Measurements from ENCODE around the gene RMND5B.
"Not testable (repeated sequence)": the region's sequence is repeated elsewhere in the genome, so short reads cannot be mapped to it uniquely, and the experiment has no call there.

RMND5B gene

DNA sequence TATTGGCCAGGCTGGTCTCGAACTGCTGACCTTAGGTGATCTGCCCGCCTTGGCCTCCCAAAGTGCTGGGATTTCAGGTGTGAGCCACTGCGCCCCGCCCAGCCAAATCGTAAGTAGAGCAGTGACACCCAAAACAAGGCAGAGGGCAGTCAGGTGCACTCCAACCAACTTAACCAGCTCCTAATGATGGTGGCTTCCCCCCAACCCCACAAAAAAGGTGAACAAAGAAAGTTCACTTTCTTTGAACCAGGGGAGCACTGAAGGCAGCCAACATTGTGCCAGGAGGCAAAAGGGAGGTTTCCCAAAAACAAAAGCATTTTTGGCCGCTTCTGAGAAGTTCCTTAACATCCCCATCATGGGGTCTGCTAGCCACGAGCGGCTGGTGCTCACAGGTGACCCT is 46.8 kb downstream of the RMND5B start:
- DNase-seq = no peak

DNA sequence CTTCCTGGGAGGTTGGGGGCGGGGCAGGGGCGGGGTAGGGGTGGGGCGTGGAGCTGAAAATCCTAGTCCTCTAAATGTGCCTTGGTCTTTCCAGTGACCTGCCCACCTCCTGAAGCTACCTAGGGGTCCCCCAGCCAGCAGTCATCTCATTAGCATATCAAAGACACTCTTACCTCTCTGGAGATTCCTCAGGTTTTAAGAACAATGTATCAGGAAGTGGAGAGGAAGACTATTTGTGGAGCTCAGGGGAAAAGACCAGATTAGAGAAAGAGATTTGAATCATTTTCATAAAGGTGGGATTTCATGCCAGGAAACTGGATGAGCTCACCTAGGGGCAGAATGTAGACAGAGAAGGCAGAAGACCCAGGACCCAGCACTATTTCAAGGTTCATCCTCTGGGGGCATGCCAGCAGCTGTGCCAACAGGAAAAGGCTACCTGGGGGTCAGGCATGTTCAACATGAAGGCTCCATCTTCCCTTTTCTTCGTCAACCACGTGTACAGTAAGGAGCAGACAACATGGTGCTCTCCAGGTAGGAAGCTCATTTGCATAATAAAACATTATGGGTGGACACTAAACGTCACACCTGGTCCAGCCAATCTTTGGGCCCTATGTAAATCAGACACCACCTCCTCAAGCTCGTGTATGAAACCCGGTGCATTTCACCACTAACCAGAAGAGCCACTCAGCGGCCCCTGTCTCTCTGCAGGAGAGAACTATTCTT is 49.5 kb downstream of the RMND5B start:
- no peak for DNase-seq

DNA sequence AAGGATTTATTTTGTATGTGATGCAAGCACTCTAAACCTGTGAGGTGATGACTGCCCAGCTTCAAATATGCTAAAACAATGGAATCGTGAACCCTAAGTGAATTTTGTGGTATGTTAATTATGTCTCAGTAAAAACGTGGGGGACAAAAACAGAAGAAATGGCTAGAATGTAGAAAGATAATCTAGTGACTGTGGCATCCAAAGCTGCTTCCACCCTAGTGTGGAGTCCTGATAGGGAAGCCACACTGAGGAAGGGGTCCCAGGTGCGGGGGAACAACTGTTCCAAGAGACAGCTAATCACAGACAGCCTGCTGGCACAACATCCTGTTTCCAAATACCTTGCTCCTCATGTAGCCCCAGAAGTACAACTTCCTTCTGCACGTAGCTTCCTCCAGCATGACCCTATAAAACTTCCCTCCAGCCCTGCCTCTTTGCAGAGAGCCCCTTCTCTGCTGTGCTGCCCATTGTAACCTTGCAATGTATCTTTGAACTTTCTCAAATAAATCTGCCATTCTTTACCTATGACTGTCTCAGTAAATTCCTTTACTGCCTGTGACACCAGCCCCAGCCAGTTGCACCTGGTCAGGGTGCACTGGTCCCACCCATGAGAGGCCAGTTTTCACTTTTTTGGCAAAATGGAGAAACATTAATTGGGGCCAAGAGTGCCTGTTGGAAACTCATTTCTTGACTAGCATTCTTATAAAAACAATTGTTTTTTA is 51.5 kb downstream of the RMND5B start:
- DNase-seq = no peak

DNA sequence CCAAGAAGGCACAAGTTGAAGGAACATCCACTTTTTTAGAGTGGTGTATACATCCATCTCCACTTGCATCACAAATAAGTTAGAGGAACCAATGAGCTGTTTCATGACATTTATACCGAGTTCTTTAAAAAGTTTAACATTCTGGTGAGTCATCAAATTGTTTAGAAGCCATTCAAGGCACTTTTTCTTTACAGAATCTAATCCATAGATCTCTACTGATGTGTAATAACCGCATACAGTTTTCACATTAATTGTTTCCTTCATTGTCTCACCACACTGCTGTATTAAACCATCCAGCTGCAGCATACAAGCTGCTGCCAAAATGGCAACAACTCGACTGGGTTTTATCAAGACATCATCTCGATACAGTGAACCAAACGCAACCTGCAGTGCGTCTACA is 55.6 kb downstream of the RMND5B start:
- no peak for DNase-seq

DNA sequence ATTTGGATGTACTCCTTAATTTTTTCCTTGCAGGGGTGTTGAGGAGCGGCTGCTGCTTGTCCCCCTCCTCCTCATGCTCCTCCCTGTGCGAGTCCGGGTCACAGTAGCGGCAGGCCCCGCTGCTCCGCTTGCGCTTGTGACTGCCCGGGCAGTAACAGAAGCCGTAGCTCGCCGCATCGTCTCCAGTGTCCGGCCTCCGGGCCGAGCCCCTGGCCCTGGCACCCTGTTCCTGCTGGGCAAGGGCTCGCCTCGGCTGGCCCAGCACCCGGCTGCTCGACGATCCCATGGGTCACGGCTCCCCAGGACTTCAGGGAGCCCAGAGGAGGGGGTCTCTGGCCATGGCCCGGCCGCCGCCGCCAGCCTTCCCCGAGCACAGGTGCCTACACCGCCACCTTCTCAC is 56.2 kb downstream of the RMND5B start, which contains the start of gene GMCL2:
Gene GMCL2 (minus strand): TSS at position 358 of the 400 bp plus-strand sequence. CDS start 72 bp downstream, at position 286.
- no peak for DNase-seq

DNA sequence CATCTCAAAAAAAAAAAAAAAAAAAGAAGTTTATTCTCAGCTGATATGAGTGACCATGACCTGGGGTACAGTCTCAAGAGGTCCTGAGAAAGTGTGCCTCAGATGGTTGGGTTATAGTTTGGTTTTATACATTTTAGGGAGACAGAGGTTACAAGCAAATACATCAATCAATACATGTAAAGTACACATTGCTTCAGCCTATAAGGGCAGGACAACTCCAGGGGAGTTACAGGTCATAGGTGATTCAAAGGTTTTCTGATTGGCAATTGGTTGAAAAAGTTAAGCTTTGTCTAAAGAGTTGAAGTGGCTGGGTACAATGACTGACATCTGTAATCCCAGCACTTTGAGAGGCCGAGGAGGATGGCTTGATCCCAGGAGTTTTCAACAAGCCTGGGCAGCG is 58.6 kb downstream of the RMND5B start:
- no peak for DNase-seq

DNA sequence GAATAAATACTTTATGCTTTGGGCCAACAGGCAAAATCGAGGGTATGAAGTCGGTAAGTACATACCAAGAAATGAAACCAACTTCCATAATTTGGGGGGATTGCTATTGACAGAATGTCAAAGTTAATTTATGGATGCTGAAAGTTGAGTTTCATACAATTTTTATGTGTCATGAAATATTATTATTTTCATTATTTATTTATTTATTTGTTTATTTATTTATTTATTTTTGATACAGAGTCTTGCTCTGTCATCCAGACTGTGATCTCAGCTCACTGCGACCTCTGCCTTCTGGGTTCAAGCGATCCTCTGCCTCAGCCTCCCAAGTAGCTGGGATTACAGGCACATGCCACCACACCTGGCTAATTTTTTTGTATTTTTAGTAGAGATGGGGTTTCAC is 60.8 kb downstream of the RMND5B start:
- DNase-seq = no peak

DNA sequence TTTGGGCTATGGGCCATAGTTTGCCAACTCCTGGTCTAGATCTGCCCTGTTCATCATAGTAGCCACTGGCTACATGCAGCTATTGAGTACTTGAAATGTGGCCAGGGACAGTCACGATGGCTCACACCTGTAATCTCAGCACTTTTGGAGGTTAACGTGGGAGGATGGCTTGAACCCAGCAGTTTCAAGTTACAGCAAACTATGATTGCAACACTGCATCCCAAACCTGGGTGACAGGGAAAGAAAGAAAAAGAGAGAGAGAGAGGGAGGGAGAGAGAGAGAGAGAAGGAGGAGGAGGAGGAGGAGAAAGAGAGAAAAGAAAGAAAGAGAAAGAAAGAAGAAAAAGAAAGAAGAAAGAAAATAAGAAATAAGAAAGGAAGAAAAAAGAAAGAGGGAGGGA is 61.4 kb downstream of the RMND5B start:
- no peak for DNase-seq

DNA sequence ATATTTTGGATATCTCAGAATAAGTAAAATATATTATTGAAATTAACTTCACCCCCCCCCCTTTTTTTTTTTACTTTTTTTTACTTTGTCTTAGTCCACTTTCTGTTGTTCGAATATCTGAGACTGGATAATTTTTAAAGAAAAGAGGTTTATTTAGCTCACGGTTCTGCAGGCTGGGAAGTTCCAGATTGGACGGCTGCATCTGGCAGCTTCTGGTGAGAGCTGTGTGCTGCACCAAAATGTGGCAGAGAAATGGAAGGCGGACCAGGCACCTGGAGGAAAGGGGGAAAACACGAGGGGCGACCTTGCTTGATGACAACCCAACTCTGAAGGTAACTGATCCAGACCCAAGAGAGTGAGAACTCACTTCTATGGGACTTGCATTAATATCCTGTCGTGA is 62.0 kb downstream of the RMND5B start:
- no peak for DNase-seq

DNA sequence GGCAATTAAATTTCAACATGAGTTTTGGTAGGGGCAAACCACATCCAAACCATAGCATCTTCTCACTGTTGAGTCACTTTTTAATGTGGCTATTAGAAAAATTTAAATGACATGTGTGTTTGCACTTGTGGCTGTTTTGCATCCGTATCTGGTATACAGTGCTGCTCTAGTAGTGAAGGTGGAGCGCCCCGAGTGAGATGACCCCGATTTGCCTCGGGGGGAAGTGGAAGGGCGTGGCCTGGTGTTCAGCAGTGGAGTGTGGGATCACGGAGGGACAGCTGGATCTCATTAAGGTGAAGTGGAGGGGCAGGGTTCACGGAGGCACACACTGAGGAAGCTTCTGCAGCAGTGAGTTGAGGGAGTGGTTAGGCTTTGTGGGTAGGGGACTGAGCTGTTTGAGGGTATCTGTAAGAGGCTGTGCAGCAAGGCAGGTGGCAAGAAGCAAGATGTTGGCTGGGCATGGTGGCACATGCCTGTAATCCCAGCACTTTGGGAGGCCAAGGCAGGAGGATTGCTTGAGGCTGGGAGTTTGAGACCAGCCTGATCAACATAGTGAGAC is 62.5 kb downstream of the RMND5B start:
- DNase-seq = no peak

DNA sequence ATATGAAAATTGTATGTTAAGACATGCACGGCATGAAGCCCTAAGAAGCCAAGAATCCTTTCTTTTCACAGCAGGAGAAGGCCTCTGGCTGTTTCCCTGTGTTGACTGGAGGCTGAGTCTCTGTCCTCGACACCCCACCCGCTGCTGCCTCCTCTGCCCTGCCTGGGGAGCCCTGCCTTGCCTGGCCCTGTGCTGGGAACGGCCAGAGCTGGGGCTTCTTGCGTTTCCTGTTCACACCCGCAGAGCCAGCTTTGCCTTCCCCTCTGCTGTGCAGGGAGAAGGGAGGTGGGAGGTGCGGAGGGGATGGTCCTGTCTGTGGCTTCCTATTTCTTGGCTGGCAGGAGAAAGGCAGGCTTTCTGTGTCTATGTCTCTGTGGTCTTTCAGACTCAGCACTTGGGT is 63.2 kb downstream of the RMND5B start:
- no peak for DNase-seq

DNA sequence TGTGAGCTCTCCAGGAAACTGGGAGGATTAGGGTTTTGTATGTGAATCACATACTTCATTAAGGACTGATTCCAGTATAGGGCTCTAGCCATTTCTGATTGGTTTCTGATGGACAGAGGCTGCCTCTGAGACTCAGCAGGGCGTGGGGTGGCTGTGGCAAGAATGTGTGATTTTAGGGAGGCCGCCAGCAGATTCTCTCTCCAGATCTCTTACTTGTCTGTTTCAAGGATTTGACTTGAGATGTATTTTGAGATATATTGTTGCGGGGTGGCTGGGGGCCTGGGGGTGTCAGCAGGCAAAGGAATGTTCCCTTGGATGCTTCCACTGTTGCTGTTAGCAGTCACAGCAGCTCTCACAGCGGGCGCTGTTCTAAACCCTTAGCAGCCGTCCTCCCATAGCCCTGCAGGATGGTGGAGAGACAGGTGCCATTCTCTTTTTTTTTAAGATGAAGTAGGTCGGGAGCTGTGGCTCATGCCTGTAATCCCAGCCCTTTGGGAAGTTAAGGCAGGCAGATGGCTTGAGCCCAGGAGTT is 65.5 kb downstream of the RMND5B start:
- no peak for DNase-seq

DNA sequence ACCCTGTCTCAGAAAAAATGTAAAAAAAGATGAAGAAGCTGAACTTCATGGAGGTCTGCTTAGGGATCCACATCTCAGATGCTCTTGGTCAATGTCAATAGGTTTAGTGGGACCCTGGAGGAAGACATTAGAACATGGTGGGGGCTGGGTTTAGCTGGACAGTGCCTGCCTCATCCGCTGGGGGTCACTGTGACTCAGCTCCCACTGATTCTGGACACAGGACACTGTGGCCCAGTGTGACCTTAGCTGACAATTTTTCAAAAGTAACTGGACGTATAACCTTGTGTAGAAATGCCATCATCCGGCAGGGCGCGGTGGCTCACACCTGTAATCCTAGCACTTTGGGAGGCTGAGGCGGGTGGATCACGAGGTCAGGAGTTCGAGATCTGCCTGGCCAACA is 66.2 kb downstream of the RMND5B start:
- DNase-seq = no peak

DNA sequence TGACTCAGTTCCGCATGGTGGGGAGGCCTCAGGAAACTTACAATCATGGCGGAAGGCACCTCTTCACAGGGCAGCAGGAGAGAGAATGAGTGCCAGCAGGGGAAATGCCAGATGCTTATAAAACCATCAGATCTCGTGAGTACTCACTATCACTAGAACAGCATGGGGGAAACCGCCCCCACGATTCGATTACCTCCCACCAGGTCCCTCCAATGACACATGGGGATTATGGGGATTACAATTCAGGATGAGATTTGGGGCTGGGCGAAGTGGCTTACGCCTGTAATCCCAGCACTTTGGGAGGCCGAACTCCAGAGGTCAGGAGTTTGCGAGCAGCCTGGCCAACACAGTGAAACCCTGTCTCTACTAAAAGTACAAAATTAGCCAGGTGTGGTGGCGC is 67.3 kb downstream of the RMND5B start:
- DNase-seq = not testable (repeated sequence)

DNA sequence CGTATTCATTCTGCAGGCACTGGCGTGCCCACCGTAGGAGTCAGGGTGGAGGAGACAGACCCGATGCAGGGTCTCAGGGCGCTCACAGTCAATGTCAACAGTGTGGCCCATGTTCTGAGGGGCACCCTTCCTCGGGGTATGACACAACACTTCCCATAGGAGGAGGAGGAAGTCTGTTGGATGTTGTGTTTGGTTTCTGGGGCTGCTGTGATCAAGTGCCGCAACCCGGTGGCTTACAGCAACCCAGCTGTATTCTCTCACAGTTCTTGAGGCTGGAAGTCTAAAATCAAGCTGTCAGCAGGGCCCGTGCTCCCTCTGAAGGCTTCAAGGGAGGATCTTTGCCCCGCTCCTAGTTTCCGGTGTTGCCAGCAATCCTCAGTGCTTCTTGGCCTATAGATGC is 67.9 kb downstream of the RMND5B start:
- no peak for DNase-seq

DNA sequence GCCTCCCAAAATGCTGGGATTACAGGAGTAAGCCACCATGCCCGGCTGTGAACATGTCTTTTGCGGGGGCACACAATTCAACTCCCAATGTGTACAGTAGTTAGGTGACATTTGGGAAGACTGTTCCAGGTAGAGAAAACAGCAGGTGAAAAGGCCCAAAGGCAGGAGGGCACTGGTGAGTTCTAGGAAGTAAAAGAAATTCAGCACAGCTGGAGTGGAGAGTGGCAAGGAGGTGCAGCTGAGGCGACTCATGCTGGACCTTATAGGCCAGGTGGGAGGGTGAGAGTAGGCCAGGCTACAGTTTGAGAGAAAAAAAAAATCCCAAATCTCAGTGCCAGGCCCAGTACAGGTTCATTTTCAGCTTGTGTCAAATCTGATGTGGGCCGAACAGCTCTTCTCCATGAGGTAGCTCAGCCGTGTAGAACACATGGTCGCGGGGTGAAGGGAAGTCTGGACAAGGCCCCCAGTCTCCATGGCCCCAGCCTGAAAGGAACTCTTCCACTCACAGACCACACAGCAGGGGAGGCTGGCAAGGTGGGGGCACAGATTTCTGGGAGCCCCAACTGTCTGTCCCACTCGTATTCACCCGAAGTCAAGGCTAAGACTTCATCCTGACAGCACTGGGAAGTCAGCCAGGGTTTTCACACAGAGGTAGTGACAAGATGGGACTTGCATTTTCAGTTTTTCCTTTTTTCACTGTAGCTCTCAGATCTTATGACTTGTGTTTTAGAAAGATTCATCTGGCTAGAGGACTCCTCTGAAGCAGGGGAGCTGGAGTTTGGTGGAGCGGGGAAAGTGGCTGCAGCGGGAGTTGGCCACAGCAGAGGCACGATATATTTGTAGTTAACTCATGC is 69.0 kb downstream of the RMND5B start:
- no peak for DNase-seq
